ENCODE data around the gene APOBEC2.
A peak's percentile ranks its signal among the peaks of the same experiment; 100 is the strongest.

Gene APOBEC2

GRCh38 chr6:41092421-41093140 is 39.6 kb downstream of the APOBEC2 start:
- DNase-seq, result peak; percentile 52

GRCh38 chr6:41093729-41094128 is 40.7 kb downstream of the APOBEC2 start:
- DNase-seq, result no peak

GRCh38 chr6:41097467-41098090 is 44.6 kb downstream of the APOBEC2 start:
- no peak for DNase-seq

DNA sequence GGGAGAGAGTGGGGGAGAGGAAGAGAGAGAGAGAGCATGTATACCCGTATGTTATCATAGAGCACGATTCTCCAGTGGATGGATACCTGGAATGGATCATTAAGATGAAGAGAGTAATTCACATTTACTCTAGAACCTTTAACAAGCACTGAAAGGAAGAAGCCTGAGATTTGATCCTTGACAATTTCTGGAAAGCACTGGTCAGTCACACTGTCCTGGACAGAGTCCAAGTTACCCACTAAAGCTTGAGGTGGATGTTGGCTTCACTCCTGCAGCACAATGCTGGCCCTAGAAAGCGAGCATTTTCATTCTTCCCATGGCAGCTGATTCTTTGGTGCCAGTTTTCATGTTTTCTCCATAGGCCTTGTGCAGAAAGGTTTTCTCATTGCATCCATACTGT is 45.4 kb downstream of the APOBEC2 start:
- DNase-seq, result no peak

DNA sequence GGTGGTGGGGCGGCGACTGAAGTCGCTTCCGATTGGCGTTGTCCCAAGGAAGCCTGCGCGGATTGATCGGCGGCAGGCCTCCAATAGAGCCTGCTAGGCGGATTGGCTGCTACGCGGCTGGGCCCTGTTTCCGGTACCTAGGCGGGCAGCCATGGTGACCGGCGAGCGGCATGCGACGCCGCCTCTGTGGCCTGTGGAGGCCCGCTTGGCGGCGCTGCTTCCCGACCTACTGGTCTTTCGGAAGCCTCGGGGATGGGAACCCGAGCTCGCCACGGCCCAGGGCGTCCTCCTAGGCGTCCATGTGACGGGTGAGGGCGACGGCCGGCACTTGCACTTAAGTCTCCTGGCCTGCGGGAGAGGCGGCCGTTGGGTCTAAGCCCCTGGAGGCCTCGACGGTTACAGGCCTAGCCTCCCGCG is 47.9 kb downstream of the APOBEC2 start:
- DNase-seq, result no peak

GRCh38 chr6:41103847-41104246 is 50.8 kb downstream of the APOBEC2 start:
- no peak for DNase-seq

DNA sequence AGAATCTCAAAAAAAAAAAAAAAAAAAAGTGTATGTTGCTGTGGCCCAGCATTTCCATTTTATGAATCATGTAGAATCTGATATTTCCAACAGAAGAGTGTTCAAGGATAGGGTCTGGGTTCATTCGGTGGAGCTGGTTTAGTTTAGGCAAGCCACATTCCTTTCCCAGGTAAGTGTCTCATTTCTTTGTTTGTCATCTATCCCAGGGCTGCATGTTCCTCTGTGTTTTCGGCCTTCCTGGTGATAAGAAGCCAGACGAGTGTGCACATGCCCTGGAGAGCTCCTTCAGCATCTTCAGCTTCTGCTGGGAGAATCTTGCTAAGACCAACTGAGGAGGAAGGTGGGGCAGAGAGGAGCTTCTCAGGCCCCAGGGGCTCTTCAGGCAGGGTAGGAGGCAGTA is 58.0 kb downstream of the APOBEC2 start:
- no peak for DNase-seq

All from NCI-H2029 treated with DMSO at 0.1 percent for 48 hours (cell line).